GM12801 (cell line): ENCODE measurements around the gene CLCN1.

Experiments used
- CTCF ChIP-seq: IDR thresholded peaks from one replicate; pipeline ENCODE4 v1.5.1; 2011; ENCODE audit warnings: control low read depth; ENCODE audit not compliant: insufficient read length; ENCODE audit errors: extremely low read depth

CLCN1 gene

GRCh38 chr7:143360788-143361551 lies 45.1 kb downstream of the CLCN1 start:
- TF ChIP-seq CTCF, result no peak

GRCh38 chr7:143361552-143362130 lies 45.7 kb downstream of the CLCN1 start:
- TF ChIP-seq CTCF, result no peak

GRCh38 chr7:143362131-143363015 lies 46.5 kb downstream of the CLCN1 start, which contains the start of gene FAM131B:
Gene FAM131B (minus strand): TSS chr7:143362713. CDS start chr7:143362603, 110 bp downstream.
- TF ChIP-seq CTCF, result no peak

GRCh38 chr7:143363016-143363937 lies 47.4 kb downstream of the CLCN1 start:
- no peak for TF ChIP-seq CTCF

- no peak for TF ChIP-seq CTCF
These were observed 52.1 kb downstream of the CLCN1 start for GRCh38 chr7:143367972-143368371.

GRCh38 chr7:143368387-143368786 lies 52.5 kb downstream of the CLCN1 start:
- TF ChIP-seq CTCF, result no peak
